KOPT-K1 (cell line): ENCODE measurements around the gene PTPN9.
"Not testable (repeated sequence)": the region's sequence is repeated elsewhere in the genome, so short reads cannot be mapped to it uniquely, and the experiment has no call there.

Experiments
- H3K27ac ChIP-seq: fragments of 200-600 bp; sonication (generic); 2 replicates; pipeline ENCODE4 v1.5.1; 2016; ENCODE audit warnings: antibody characterized with exemption, mild to moderate bottlenecking, low read depth, low read length; ENCODE audit not compliant: poor library complexity, severe bottlenecking
- H3K36me3 ChIP-seq: fragments of 200-600 bp; sonication (generic); 2 replicates; pipeline ENCODE4 v1.5.1; 2017; ENCODE audit warnings: antibody characterized with exemption, mild to moderate bottlenecking, low read length, moderate library complexity; ENCODE audit not compliant: insufficient read depth
- H3K9me3 ChIP-seq: fragments of 200-600 bp; sonication (generic); 2 replicates; pipeline ENCODE4 v1.5.1; 2017; ENCODE audit warnings: antibody characterized with exemption, low read length, mild to moderate bottlenecking; ENCODE audit not compliant: insufficient read depth, poor library complexity, severe bottlenecking

PTPN9 gene

GRCh38 chr15:75443972-75444453 lies 135.1 kb downstream of the PTPN9 start:
- not testable (repeated sequence) for H3K9me3 ChIP-seq, H3K27ac ChIP-seq
- peaks cover 46% of the 10 kb centered on the region for H3K36me3 ChIP-seq

DNA sequence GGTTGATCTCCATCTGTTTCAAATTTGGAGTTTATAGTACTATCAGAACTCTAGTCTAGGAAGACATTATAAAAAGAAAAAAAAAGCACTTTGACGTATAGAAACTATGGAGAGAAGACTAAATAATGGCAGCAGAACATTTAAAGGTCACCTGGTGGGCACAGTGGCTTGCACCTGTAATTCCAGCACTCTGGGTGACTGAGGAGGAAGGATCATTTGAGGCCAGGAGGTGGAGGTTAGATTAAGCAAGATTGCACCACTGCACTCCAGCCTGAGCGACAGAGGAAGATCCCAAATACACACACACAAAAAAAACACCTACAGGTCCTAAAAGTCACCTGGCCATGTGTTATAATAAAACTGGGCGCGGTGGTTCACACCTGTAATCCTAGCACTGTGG lies 141.4 kb downstream of the PTPN9 start:
- H3K27ac ChIP-seq: no peak overlapping the region
- no peaks in the 10 kb centered on the region for H3K9me3 ChIP-seq
- H3K36me3 ChIP-seq: peaks cover 61% of the 10 kb centered on the region

GRCh38 chr15:75436881-75437280 lies 142.2 kb downstream of the PTPN9 start:
- Histone ChIP-seq H3K27ac (no peak overlapping the region), H3K36me3 (peaks cover 53% of the 10 kb centered on the region), H3K9me3 (no peaks in the 10 kb centered on the region)

GRCh38 chr15:75431682-75432081 lies 147.4 kb downstream of the PTPN9 start:
- Histone ChIP-seq H3K36me3 (peaks cover 57% of the 10 kb centered on the region), H3K27ac (no peak overlapping the region), H3K9me3 (no peaks in the 10 kb centered on the region)

GRCh38 chr15:75431270-75431669 lies 147.8 kb downstream of the PTPN9 start:
- Histone ChIP-seq H3K9me3 (no peaks in the 10 kb centered on the region), H3K36me3 (peaks cover 57% of the 10 kb centered on the region), H3K27ac (no peak overlapping the region)

DNA sequence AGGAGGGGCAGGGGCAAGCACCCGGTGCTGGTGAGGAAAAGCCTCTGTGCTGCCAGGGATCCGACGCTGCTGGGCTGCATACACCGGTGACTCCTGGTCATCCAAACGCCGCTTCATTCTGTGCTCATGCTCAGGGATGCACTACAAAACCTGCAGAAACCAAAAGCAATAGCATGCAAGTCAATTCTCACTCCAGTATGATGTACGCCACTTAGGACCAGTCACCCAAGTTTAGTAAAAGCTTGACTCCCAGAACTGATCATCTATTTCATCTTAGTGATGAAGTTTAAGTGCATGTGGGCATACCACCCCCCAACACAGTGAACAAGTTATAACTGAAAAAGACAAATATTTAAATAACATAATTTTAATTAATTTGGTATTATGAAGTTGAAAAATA lies 148.9 kb downstream of the PTPN9 start:
- H3K9me3 ChIP-seq: no peaks in the 10 kb centered on the region
- no peak overlapping the region for H3K27ac ChIP-seq
- peaks cover 57% of the 10 kb centered on the region for H3K36me3 ChIP-seq

DNA sequence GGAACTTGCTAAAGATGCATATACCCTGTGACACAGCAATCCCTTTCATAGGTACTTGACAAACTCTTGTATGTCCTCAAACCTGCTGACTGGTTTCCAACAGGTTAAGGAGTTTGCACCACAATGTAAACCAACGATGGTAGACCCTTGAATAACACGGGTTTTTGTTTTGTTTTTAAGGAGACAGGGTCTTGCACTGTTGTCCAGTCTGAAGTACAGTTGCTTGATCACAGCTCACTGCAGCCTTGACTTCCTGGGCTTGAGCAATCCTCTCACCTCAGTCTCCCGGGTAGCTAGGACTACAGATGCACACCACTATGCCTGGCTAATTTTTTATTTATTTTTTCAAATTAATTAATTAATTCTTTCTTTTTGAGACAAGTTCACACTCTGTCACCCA lies 151.0 kb downstream of the PTPN9 start:
- Histone ChIP-seq H3K36me3 (peaks cover 61% of the 10 kb centered on the region), H3K9me3 (no peaks in the 10 kb centered on the region), H3K27ac (no peak overlapping the region)

DNA sequence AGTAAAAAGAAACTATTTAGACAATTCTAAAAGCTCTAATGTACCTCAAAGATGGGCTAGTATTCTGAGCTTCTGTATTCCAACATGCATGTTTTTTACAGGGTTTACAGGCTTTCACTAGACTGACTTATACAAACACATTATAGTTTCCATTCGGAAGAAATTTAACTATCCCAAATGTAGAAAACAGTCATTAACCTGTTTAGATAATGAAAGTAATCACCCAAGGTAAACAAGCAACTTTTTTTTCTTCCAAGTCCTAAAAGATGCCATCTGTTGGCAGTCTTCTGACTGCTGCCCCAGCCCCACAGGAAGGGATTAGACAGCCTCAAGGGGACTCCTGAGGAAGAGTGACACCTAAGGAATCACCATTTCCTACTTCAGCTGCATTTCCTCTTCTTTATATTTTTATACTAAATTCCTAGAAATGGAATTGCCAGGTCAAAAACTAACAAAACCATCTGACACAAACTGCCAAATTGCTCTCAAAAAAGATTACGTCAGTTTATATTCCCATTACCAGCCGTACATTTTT lies 153.1 kb downstream of the PTPN9 start:
- Histone ChIP-seq H3K27ac (no peak overlapping the region), H3K9me3 (no peaks in the 10 kb centered on the region), H3K36me3 (peaks cover 82% of the 10 kb centered on the region)

- Histone ChIP-seq H3K9me3 (no peaks in the 10 kb centered on the region), H3K27ac (no peak overlapping the region), H3K36me3 (peaks cover 89% of the 10 kb centered on the region)
These were observed 156.6 kb downstream of the PTPN9 start for GRCh38 chr15:75422554-75422953.

- no peaks in the 10 kb centered on the region for H3K9me3 ChIP-seq
- H3K36me3 ChIP-seq: peaks cover 79% of the 10 kb centered on the region
- no peak overlapping the region for H3K27ac ChIP-seq
These were observed 158.4 kb downstream of the PTPN9 start for GRCh38 chr15:75420698-75421097.

- no peak overlapping the region for H3K27ac ChIP-seq
These were observed 162.5 kb downstream of the PTPN9 start for GRCh38 chr15:75416584-75416983.

More at GRCh38 chr15:75416584-75416983, 162.5 kb downstream of the PTPN9 start:
- peaks cover 83% of the 10 kb centered on the region for H3K36me3 ChIP-seq
- no peaks in the 10 kb centered on the region for H3K9me3 ChIP-seq
